NB4 (cell line): ENCODE measurements around the gene AGAP2.

Experiments
- DNase-seq: peaks from one replicate; pipeline ENCODE4 v3.0.0; 2010; ENCODE audit warnings: low read depth
- H3K4me3 ChIP-seq: one replicate; pipeline ENCODE4 v1.5.1; 2011; ENCODE audit warnings: mild to moderate bottlenecking, low read depth, low read length, moderate library complexity
- CTCF ChIP-seq: IDR thresholded peaks from one replicate; pipeline ENCODE4 v1.5.1; 2012; ENCODE audit warnings: low read depth, low read length
- MAX ChIP-seq: IDR thresholded peaks from 2 replicates; pipeline ENCODE4 v1.6.1; 2011; ENCODE audit warnings: low read depth, low read length
- MYC ChIP-seq: IDR thresholded peaks from 2 replicates; pipeline ENCODE4 v1.6.1; 2011; ENCODE audit warnings: low read depth, low read length
- POLR2A ChIP-seq: IDR thresholded peaks from 2 replicates; pipeline ENCODE4 v1.6.1; 2011; ENCODE audit warnings: mild to moderate bottlenecking; ENCODE audit not compliant: insufficient read length; ENCODE audit errors: extremely low read depth

AGAP2 gene

GRCh38 chr12:57732726-57733593 lies 5.6 kb downstream of the AGAP2 start:
- no peak overlapping the region for H3K4me3 ChIP-seq
- no peak for DNase-seq
- TF ChIP-seq CTCF (no peak), POLR2A (no peak), MYC (no peak), MAX (no peak)

GRCh38 chr12:57732270-57732669 lies 6.3 kb downstream of the AGAP2 start:
- H3K4me3 ChIP-seq: no peak overlapping the region
- no peak for DNase-seq
- TF ChIP-seq POLR2A: no peak
- TF ChIP-seq MYC: no peak
- TF ChIP-seq MAX: no peak
- no peak for TF ChIP-seq CTCF

GRCh38 chr12:57731411-57732080 lies 7.0 kb downstream of the AGAP2 start:
- TF ChIP-seq MYC: no peak
- no peak for TF ChIP-seq MAX
- no peak for TF ChIP-seq CTCF
- no peak for TF ChIP-seq POLR2A

GRCh38 chr12:57730336-57731067 lies 8.0 kb downstream of the AGAP2 start:
- H3K4me3 ChIP-seq: no peak overlapping the region
- DNase-seq: no peak
- TF ChIP-seq CTCF (no peak), MYC (no peak), MAX (no peak), POLR2A (no peak)

More at GRCh38 chr12:57731411-57732080, 7.0 kb downstream of the AGAP2 start:
- DNase-seq: no peak
- no peak overlapping the region for H3K4me3 ChIP-seq

GRCh38 chr12:57729321-57729844 lies 9.2 kb downstream of the AGAP2 start:
- TF ChIP-seq MYC (no peak), CTCF (no peak), MAX (no peak), POLR2A (no peak)

More at GRCh38 chr12:57729321-57729844, 9.2 kb downstream of the AGAP2 start:
- no peak for DNase-seq
- H3K4me3 ChIP-seq: no peak overlapping the region
